ENCODE measurements around the gene BMP8A. TPM values are rescaled to one million over a fixed set of nuclear protein-coding genes. Genes with fewer than 3 reads are reported as not detected.

BMP8A gene
- 0.75 TPM for polyA plus RNA-seq (2012; ENCODE audit: insufficient read length, low read depth)

- TF ChIP-seq, protein P1, sequence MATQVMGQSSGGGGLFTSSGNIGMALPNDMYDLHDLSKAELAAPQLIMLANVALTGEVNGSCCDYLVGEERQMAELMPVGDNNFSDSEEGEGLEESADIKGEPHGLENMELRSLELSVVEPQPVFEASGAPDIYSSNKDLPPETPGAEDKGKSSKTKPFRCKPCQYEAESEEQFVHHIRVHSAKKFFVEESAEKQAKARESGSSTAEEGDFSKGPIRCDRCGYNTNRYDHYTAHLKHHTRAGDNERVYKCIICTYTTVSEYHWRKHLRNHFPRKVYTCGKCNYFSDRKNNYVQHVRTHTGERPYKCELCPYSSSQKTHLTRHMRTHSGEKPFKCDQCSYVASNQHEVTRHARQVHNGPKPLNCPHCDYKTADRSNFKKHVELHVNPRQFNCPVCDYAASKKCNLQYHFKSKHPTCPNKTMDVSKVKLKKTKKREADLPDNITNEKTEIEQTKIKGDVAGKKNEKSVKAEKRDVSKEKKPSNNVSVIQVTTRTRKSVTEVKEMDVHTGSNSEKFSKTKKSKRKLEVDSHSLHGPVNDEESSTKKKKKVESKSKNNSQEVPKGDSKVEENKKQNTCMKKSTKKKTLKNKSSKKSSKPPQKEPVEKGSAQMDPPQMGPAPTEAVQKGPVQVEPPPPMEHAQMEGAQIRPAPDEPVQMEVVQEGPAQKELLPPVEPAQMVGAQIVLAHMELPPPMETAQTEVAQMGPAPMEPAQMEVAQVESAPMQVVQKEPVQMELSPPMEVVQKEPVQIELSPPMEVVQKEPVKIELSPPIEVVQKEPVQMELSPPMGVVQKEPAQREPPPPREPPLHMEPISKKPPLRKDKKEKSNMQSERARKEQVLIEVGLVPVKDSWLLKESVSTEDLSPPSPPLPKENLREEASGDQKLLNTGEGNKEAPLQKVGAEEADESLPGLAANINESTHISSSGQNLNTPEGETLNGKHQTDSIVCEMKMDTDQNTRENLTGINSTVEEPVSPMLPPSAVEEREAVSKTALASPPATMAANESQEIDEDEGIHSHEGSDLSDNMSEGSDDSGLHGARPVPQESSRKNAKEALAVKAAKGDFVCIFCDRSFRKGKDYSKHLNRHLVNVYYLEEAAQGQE (IDR thresholded peaks at IDR 0.05; ENCODE audit: insufficient read depth in 1 of 2, low read depth in 2 of 2, low read length in 2 of 2), result no peak
- TF ChIP-seq TAF1 (IDR thresholded peaks at IDR 0.05; ENCODE audit: borderline replicate concordance, insufficient read depth, low read length) (no peak), SIN3A (IDR thresholded peaks at IDR 0.05; ENCODE audit: borderline replicate concordance, insufficient read depth, low read length) (no peak)
Measured at GRCh38 chr1:39491146-39491921, at the start of gene BMP8A. BMP8A (plus strand) TSS chr1:39491636; CDS start chr1:39491992, 356 bp downstream.

DNA sequence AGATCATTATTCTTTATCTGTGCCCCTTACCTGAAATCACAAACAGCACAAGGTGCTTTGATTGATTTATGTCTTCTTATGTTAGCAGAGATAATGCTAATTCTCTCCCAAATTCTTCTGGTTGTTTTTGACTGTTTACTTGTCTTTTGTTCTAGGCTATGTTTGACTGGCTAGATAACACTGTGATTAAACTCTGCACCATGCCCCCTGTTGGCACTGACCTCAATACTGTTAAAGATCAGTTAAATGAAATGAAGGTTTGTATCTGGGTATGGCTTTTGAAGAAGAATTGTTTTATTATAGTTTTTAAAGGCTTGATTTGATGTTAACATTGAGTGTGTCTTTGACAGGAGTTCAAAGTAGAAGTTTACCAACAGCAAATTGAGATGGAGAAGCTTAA, 49.6 kb upstream of the BMP8A start:
- TF ChIP-seq FOXP2 (optimal IDR thresholded peaks at IDR 0.05; ENCODE audit: borderline replicate concordance, extremely low read depth, extremely low read length, insufficient read depth) (no peak), SIN3A (IDR thresholded peaks at IDR 0.05; ENCODE audit: borderline replicate concordance, insufficient read depth, low read length) (no peak), TAF1 (IDR thresholded peaks at IDR 0.05; ENCODE audit: borderline replicate concordance, insufficient read depth, low read length) (no peak), POLR2AphosphoS5 (IDR thresholded peaks at IDR 0.05; ENCODE audit: low read depth, low read length) (no peak)
- TF ChIP-seq, protein P1 (IDR thresholded peaks at IDR 0.05; ENCODE audit: insufficient read depth in 1 of 2, low read depth in 2 of 2, low read length in 2 of 2), result no peak

DNA sequence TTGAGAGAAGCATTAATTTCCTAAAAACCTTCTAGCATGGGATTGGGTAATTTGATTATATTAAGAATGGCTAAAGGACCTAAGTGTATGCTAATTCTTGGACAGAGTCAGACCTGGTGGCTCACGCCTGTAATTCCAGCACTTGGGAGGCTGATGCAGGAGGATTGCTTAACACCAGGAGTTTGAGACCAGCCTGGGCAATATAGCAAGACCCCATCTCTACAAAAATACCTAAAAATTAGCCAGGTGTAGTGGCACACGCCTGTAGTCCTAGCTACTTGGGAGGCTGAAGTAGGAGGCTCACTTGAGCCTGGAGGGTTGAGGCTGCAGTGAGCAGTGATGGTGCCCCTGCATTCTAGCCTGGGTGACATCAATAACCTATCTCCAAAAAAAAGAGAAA, 45.9 kb upstream of the BMP8A start:
- TF ChIP-seq SIN3A (IDR thresholded peaks at IDR 0.05; ENCODE audit: borderline replicate concordance, insufficient read depth, low read length), result no peak
- no peak for TF ChIP-seq FOXP2 (optimal IDR thresholded peaks at IDR 0.05; ENCODE audit: borderline replicate concordance, extremely low read depth, extremely low read length, insufficient read depth)
- no peak for TF ChIP-seq POLR2AphosphoS5 (IDR thresholded peaks at IDR 0.05; ENCODE audit: low read depth, low read length)
- TF ChIP-seq TAF1 (IDR thresholded peaks at IDR 0.05; ENCODE audit: borderline replicate concordance, insufficient read depth, low read length), result no peak
- TF ChIP-seq, protein P1 (IDR thresholded peaks at IDR 0.05; ENCODE audit: insufficient read depth in 1 of 2, low read depth in 2 of 2, low read length in 2 of 2), result no peak

- no peak for TF ChIP-seq POLR2AphosphoS5 (IDR thresholded peaks at IDR 0.05; ENCODE audit: low read depth, low read length)
- TF ChIP-seq TAF1 (IDR thresholded peaks at IDR 0.05; ENCODE audit: borderline replicate concordance, insufficient read depth, low read length), result no peak
- TF ChIP-seq FOXP2 (optimal IDR thresholded peaks at IDR 0.05; ENCODE audit: borderline replicate concordance, extremely low read depth, extremely low read length, insufficient read depth), result no peak
- no peak for TF ChIP-seq SIN3A (IDR thresholded peaks at IDR 0.05; ENCODE audit: borderline replicate concordance, insufficient read depth, low read length)
- TF ChIP-seq, protein P1 (IDR thresholded peaks at IDR 0.05; ENCODE audit: insufficient read depth in 1 of 2, low read depth in 2 of 2, low read length in 2 of 2), result no peak
Measured at GRCh38 chr1:39446986-39447567, 44.4 kb upstream of the BMP8A start.
